HG02759 (cell line): ENCODE measurements around the gene ABCA9.
"Not testable (repeated sequence)": the region's sequence is repeated elsewhere in the genome, so short reads cannot be mapped to it uniquely, and the experiment has no call there.

Experiments
- ATAC-seq: cut with Tn5 transposase; IDR thresholded peaks from one replicate; pipeline ENCODE4 v1.9.1; 2021; ENCODE audit warnings: mild to moderate bottlenecking, moderate library complexity; ENCODE audit not compliant: unreplicated experiment

The ABCA9 gene

GRCh38 chr17:69060822-69061221, at the start of gene ABCA9:
Gene ABCA9 (minus strand): TSS chr17:69060927. CDS start chr17:69051126, 9,801 bp downstream.
- no peak for ATAC-seq

GRCh38 chr17:69105907-69106730, 45.4 kb upstream of the ABCA9 start:
- no peak for ATAC-seq

GRCh38 chr17:69103557-69104233, 43.0 kb upstream of the ABCA9 start:
- ATAC-seq, result no peak

- ATAC-seq, result no peak
Measured at GRCh38 chr17:69098625-69099024, 37.9 kb upstream of the ABCA9 start.

- ATAC-seq, result no peak
Measured at GRCh38 chr17:69096541-69096940, 35.8 kb upstream of the ABCA9 start.

GRCh38 chr17:69093995-69094394, 33.3 kb upstream of the ABCA9 start:
- ATAC-seq, result no peak

- no peak for ATAC-seq
Measured at GRCh38 chr17:69093279-69093789, 32.6 kb upstream of the ABCA9 start.

GRCh38 chr17:69090365-69090764, 29.6 kb upstream of the ABCA9 start:
- ATAC-seq, result no peak

- ATAC-seq, result no peak
Measured at GRCh38 chr17:69088643-69089200, 28.0 kb upstream of the ABCA9 start.

GRCh38 chr17:69086641-69087040, 25.9 kb upstream of the ABCA9 start:
- ATAC-seq, result no peak

GRCh38 chr17:69084911-69085310, 24.2 kb upstream of the ABCA9 start:
- ATAC-seq, result no peak

GRCh38 chr17:69082696-69083095, 22.0 kb upstream of the ABCA9 start:
- no peak for ATAC-seq

GRCh38 chr17:69078864-69079263, 18.1 kb upstream of the ABCA9 start:
- no peak for ATAC-seq

GRCh38 chr17:69075823-69076222, 15.1 kb upstream of the ABCA9 start:
- no peak for ATAC-seq

GRCh38 chr17:69073392-69073791, 12.7 kb upstream of the ABCA9 start:
- ATAC-seq, result not testable (repeated sequence)

- not testable (repeated sequence) for ATAC-seq
Measured at GRCh38 chr17:69072803-69073256, 12.1 kb upstream of the ABCA9 start.

- not testable (repeated sequence) for ATAC-seq
Measured at GRCh38 chr17:69071233-69071586, 10.5 kb upstream of the ABCA9 start.

GRCh38 chr17:69070378-69071232, 9.9 kb upstream of the ABCA9 start:
- ATAC-seq, result not testable (repeated sequence)

GRCh38 chr17:69069226-69069750, 8.6 kb upstream of the ABCA9 start:
- no peak for ATAC-seq

- ATAC-seq, result no peak
Measured at GRCh38 chr17:69067274-69068047, 6.7 kb upstream of the ABCA9 start.
